HG03571 (cell line): Measurements from ENCODE around the gene JKAMP.

ENCODE experiments used
- ATAC-seq: cut with Tn5 transposase; IDR thresholded peaks from one replicate; pipeline ENCODE4 v1.9.1; 2021; ENCODE audit not compliant: unreplicated experiment

The JKAMP gene

GRCh38 chr14:59537476-59537875 is 53.2 kb downstream of the JKAMP start:
- no peak for ATAC-seq

DNA sequence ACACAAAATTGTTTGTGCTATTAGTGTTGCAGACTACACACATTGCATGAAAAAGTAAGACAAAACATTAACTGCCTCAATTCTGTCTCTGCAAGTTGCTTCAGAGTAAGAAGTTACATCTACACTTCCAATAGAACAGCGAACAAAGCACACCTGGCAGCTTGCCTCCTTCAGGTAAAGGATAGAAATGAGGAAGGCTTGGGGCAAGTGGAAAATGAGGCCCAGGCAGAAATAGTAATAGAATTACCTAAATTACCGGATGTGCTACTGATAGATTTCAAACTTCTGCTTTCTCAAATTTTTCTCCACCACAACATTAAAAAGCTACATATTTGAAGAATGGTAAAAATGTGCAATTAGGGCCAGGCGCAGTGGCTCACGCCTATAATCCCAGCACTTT is 54.6 kb downstream of the JKAMP start:
- ATAC-seq = no peak

- no peak for ATAC-seq
Observed at GRCh38 chr14:59540852-59541251, 56.5 kb downstream of the JKAMP start.

GRCh38 chr14:59541731-59542130 is 57.4 kb downstream of the JKAMP start:
- no peak for ATAC-seq

DNA sequence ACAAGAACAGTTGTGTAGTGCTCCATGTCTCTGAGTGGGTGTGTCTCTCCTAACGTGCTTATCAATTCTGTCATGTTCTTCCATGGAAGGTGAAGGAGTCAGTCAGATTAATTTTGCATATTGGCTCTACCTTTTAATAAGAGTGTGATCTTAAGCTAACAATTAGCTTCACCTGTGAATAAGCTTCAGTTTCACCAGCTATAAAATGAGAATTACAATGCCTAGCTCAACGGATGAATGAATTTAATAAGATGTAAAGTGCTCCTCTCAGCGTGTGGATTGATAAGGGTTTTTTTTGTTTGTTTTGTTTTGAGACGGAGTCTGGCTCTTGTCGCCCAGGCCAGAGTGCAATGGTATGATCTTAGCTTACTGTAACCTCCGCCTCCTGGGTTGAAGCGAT is 59.6 kb downstream of the JKAMP start:
- ATAC-seq = no peak

DNA sequence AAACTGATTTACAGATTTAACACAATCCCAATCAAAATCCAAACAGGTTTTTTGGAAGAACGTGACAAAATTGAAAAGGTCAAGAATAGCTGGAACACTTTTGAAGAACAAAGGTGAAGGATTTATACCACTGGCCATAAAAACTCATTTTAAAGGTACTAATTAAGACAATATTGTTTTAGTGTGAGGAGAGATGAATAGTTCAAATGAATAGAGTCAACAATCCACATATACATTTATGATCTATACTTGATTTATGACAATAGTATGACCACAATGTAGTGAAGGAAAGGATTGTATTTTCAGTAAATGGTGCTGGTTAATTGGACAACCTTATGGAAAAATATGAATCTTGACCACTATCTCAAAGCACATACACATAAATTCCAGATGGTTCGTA is 63.0 kb downstream of the JKAMP start:
- no peak for ATAC-seq
